HCT116 (cell line): ENCODE measurements around the gene AMELX. TPM values are rescaled to one million over a fixed set of nuclear protein-coding genes. Genes with fewer than 3 reads are reported as not detected.

Experiments used
- ATAC-seq: fragments of 200-7000 bp; cut with Tn5 transposase; 2 replicates; pipeline ENCODE4 v1.9.1; 2020; ENCODE audit warnings: mild to moderate bottlenecking, moderate library complexity
- BruUV-seq: library from RNA; stranded (reverse); fragments of 400-500 nt; replicated peaks from 2 replicates; lab custom pipeline; 2021; lab: Mats Ljungman, UMichigan
- CTCF ChIA-PET: fragments of 300-600 bp; sonication (Branson Sonifier 250); formaldehyde crosslinking; loops from one replicate; lab custom pipeline; 2021; ENCODE audit warnings: antibody characterized with exemption; lab: Charles Lee
- POLR2A ChIA-PET: fragments of 300-600, 350-600 bp; sonication (Branson Sonifier 250); formaldehyde crosslinking; loops from one replicate; lab custom pipeline; 2021; ENCODE audit warnings: antibody characterized with exemption; lab: Charles Lee
- RAD21 ChIA-PET, 2 experiments: fragments of 300-600 bp; sonication (Branson Sonifier 250); formaldehyde crosslinking; loops; one replicate each; lab custom pipeline; 2023; ENCODE audit warnings: low total read pairs in 2 of 2; ENCODE audit not compliant: uncharacterized antibody in 2 of 2, unreplicated experiment in 2 of 2, low non-redundant PET in 1 of 2; lab: Charles Lee
- DNase-seq: peaks from one replicate; pipeline ENCODE4 v3.0.0-alpha.2; 2010; ENCODE audit warnings: low read depth, low spot score
- H2AFZ ChIP-seq: fragments of 200-600 bp; shearing (Covaris generic), sonication (generic); 2 replicates; pipeline ENCODE4 v1.6.1; 2017; ENCODE audit warnings: low read depth, mixed run types, mixed read lengths, antibody characterized with exemption, low read length; ENCODE audit not compliant: poor library complexity, severe bottlenecking
- H3K27ac ChIP-seq: 2 replicates; pipeline ENCODE4 v1.5.1; 2012; ENCODE audit warnings: low read depth, low read length
- H3K27me3 ChIP-seq: fragments of 200-600 bp; sonication (generic); 2 replicates; pipeline ENCODE4 v1.6.1; 2016; ENCODE audit warnings: mixed run types, low read length, mixed read lengths; ENCODE audit not compliant: insufficient read depth
- H3K36me3 ChIP-seq, 2 experiments: fragments of 200-500 bp in 1 of 2; fragments of 200-600 bp in 1 of 2; sonication (Bioruptor generic) in 1 of 2; sonication (generic) in 1 of 2; 2 replicates each; pipeline versions ENCODE4 v1.5.1 to v1.6.1; 2014 to 2016; ENCODE audit warnings: low read length in 2 of 2, inconsistent platforms in 1 of 2, mixed read lengths in 1 of 2, mixed run types in 1 of 2; ENCODE audit not compliant: insufficient read depth in 2 of 2, control insufficient read depth in 1 of 2
- H3K4me1 ChIP-seq, 2 experiments: fragments of 200-600 bp in 1 of 2; sonication (generic) in 1 of 2; 2 replicates each; pipeline versions ENCODE4 v1.5.1 to v1.6.1; 2012 to 2017; ENCODE audit warnings: low read length in 2 of 2, inconsistent platforms in 1 of 2, mild to moderate bottlenecking in 1 of 2, mixed read lengths in 1 of 2, mixed run types in 1 of 2, moderate library complexity in 1 of 2; ENCODE audit not compliant: insufficient read depth in 2 of 2, control insufficient read depth in 1 of 2
- H3K4me2 ChIP-seq: fragments of 200-600 bp; sonication (generic); 2 replicates; pipeline ENCODE4 v1.6.1; 2017; ENCODE audit warnings: mixed run types, low read length, mixed read lengths
- H3K4me3 ChIP-seq, 2 experiments: fragments of 200-600 bp in 1 of 2; sonication (generic) in 1 of 2; replicated peaks in 1 of 2; 2 replicates each; pipeline ENCODE4 v1.5.1; 2011 to 2016; ENCODE audit warnings: low read length in 2 of 2, control low read depth in 1 of 2, low read depth in 1 of 2, mild to moderate bottlenecking in 1 of 2, mixed read lengths in 1 of 2, mixed run types in 1 of 2
- H3K79me2 ChIP-seq: fragments of 200-600 bp; sonication (generic); 2 replicates; pipeline ENCODE4 v1.6.1; 2017; ENCODE audit warnings: mild to moderate bottlenecking, mixed run types, low read length, moderate library complexity, mixed read lengths; ENCODE audit not compliant: insufficient read depth
- H3K9ac ChIP-seq: fragments of 200-600 bp; sonication (generic); 2 replicates; pipeline ENCODE4 v1.6.1; 2016; ENCODE audit warnings: low read length, mixed read lengths
- H3K9me2 ChIP-seq: fragments of 200-600 bp; sonication (generic), shearing (Covaris generic); 2 replicates; pipeline ENCODE4 v1.6.1; 2017; ENCODE audit warnings: mixed run types, mild to moderate bottlenecking, moderate library complexity; ENCODE audit not compliant: insufficient read depth
- H3K9me3 ChIP-seq, 2 experiments: fragments of 200-500 bp in 1 of 2; fragments of 200-600 bp in 1 of 2; sonication (Bioruptor generic) in 1 of 2; sonication (generic) in 1 of 2; 2 replicates each; pipeline ENCODE4 v1.6.1; 2014 to 2017; ENCODE audit warnings: low read length in 2 of 2, mixed read lengths in 2 of 2, inconsistent platforms in 1 of 2, low read depth in 1 of 2, mild to moderate bottlenecking in 1 of 2, mixed run types in 1 of 2, moderate library complexity in 1 of 2; ENCODE audit not compliant: control insufficient read depth in 1 of 2, insufficient read depth in 1 of 2
- H4K20me1 ChIP-seq: fragments of 200-600 bp; sonication (generic), shearing (Covaris generic); 2 replicates; pipeline ENCODE4 v1.6.1; 2017; ENCODE audit warnings: mixed run types, mild to moderate bottlenecking, moderate library complexity; ENCODE audit not compliant: insufficient read depth
- ATF3 ChIP-seq: IDR thresholded peaks from 2 replicates; pipeline ENCODE4 v1.6.1; 2012
- CEBPB ChIP-seq: IDR thresholded peaks from 2 replicates; pipeline ENCODE4 v1.6.1; 2012; ENCODE audit warnings: low read depth
- CTCF ChIP-seq, 3 experiments: fragments of 200-600 bp in 1 of 3; sonication (generic) in 1 of 3; IDR thresholded peaks in 2 of 3; conservative IDR thresholded peaks in 1 of 3; 2 replicates each; pipeline ENCODE4 v1.5.1; 2012 to 2017; ENCODE audit warnings: low read depth in 2 of 3, low read length in 2 of 3, antibody characterized with exemption in 1 of 3, borderline replicate concordance in 1 of 3, control low read depth in 1 of 3, mild to moderate bottlenecking in 1 of 3, mixed read lengths in 1 of 3, mixed run types in 1 of 3, moderate library complexity in 1 of 3; ENCODE audit not compliant: insufficient read depth in 1 of 3
- EGR1 ChIP-seq: IDR thresholded peaks from 2 replicates; pipeline ENCODE4 v1.6.1; 2012; ENCODE audit warnings: low read depth
- ELF1 ChIP-seq: IDR thresholded peaks from 2 replicates; pipeline ENCODE4 v1.6.1; 2012; ENCODE audit warnings: low read depth, borderline replicate concordance
- EZH2 ChIP-seq: fragments of 200-600 bp; sonication (generic); IDR thresholded peaks from 2 replicates; pipeline ENCODE4 v1.6.1; 2017; ENCODE audit warnings: antibody characterized with exemption, mixed run types
- EZH2phosphoT487 ChIP-seq: fragments of 200-600 bp; IDR thresholded peaks from 2 replicates; pipeline ENCODE4 v1.6.1; 2018; ENCODE audit warnings: antibody characterized with exemption, borderline replicate concordance
- MAX ChIP-seq: IDR thresholded peaks from 2 replicates; pipeline ENCODE4 v1.6.1; 2012
- POLR2A ChIP-seq: IDR thresholded peaks from 2 replicates; pipeline ENCODE4 v1.7.0; 2011; ENCODE audit warnings: borderline replicate concordance; ENCODE audit not compliant: insufficient read depth, insufficient read length; ENCODE audit errors: extremely low read depth
- RAD21 ChIP-seq: IDR thresholded peaks from 2 replicates; pipeline ENCODE4 v1.6.1; 2012; ENCODE audit warnings: low read depth, mild to moderate bottlenecking
- REST ChIP-seq: IDR thresholded peaks from 2 replicates; pipeline ENCODE4 v1.6.1; 2012; ENCODE audit warnings: low read depth
- SIN3A ChIP-seq: IDR thresholded peaks from 2 replicates; pipeline ENCODE4 v1.6.1; 2012; ENCODE audit warnings: low read depth
- TCF7L2 ChIP-seq: IDR thresholded peaks from 2 replicates; pipeline ENCODE4 v1.7.0; 2011; ENCODE audit warnings: borderline replicate concordance, inconsistent platforms; ENCODE audit not compliant: insufficient read depth, insufficient read length; ENCODE audit errors: extremely low read depth
- YY1 ChIP-seq: IDR thresholded peaks from 2 replicates; pipeline ENCODE4 v1.6.1; 2011; ENCODE audit warnings: low read length, low read depth, moderate library complexity, mild to moderate bottlenecking; ENCODE audit not compliant: insufficient replicate concordance; ENCODE audit errors: extremely low read depth
- ZBTB33 ChIP-seq: IDR thresholded peaks from 2 replicates; pipeline ENCODE4 v1.6.1; 2011; ENCODE audit warnings: mild to moderate bottlenecking, low read length, moderate library complexity; ENCODE audit not compliant: insufficient replicate concordance; ENCODE audit errors: extremely low read depth
- ZFX ChIP-seq: fragments of 450-650 bp; IDR thresholded peaks from 2 replicates; pipeline ENCODE4 v1.6.1; 2017
- ZNF274 ChIP-seq: fragments of 200-500 bp; sonication (Bioruptor generic); IDR thresholded peaks from 2 replicates; pipeline ENCODE4 v1.6.1; 2014; ENCODE audit warnings: mild to moderate bottlenecking, low read depth, low read length, inconsistent platforms
- intact Hi-C: fragments of 100-400 bp; cut with micrococcal nuclease; formaldehyde crosslinking; loops from 2 replicates; pipeline ENCODE4 v1.10.0; 2022
- total RNA-seq: library from RNA; stranded (reverse); gene quantifications from one replicate; pipeline ENCODE4 v1.2.1, GENCODE V29; 2021; ENCODE audit not compliant: unreplicated experiment

Gene AMELX
- total RNA-seq, 1 experiment from 2014 or later: not detected

- TF ChIP-seq ELF1 (no peak), ZFX (no peak), EZH2phosphoT487 (no peak), ATF3 (no peak), RAD21 (no peak), CEBPB (no peak), TCF7L2 (no peak), EZH2 (no peak), MAX (no peak), REST (no peak), SIN3A (no peak), EGR1 (no peak), YY1 (no peak), POLR2A (no peak), ZNF274 (no peak), ZBTB33 (no peak), CTCF (IDR thresholded peaks at IDR 0.05 in 2 of 3, conservative IDR thresholded peaks at IDR 0.05 in 1 of 3; ENCODE audit: borderline replicate concordance in 1 of 3, insufficient read depth in 1 of 3, low read depth in 2 of 3, low read length in 2 of 3) (no peak)
- TF ChIP-seq, all 23 proteins: peak for 0
- no peaks in the 10 kb centered on the region for H3K9me2 ChIP-seq
- no TSS peak for BruUV-seq
- no peaks in the 10 kb centered on the region for H3K27me3 ChIP-seq
- H3K9ac ChIP-seq: no peak overlapping the region
- H3K4me2 ChIP-seq: no peak overlapping the region
- H3K79me2 ChIP-seq: no peaks in the 10 kb centered on the region
- ChIA-PET CTCF (no interaction called here), POLR2A (no interaction called here), RAD21 (no interaction called here)
- H2AFZ ChIP-seq: no peak overlapping the region
- H3K36me3 ChIP-seq: no peaks in the 10 kb centered on the region
- ATAC-seq (no peak), DNase-seq (no peak)
- H3K27ac ChIP-seq: no peak overlapping the region
- H4K20me1 ChIP-seq: no peaks in the 10 kb centered on the region
- no peaks in the 10 kb centered on the region for H3K9me3 ChIP-seq
- no peak overlapping the region for H3K4me3 ChIP-seq
- intact Hi-C loops: no loop called here
- H3K4me1 ChIP-seq: no peaks in the 10 kb centered on the region
Measured at GRCh38 chrX:11321986-11322385, 28.8 kb downstream of the AMELX start.
